Activated naive CD4-positive, alpha-beta T cell treated with anti-CD3 and anti-CD28 coated beads, Interleukin-2, amount 50 U/mL, for 72 hours (primary cell): ENCODE results near the gene FAM193B. TPM values are rescaled to one million over a fixed set of nuclear protein-coding genes. Genes with fewer than 3 reads are reported as not detected.
A peak's percentile ranks its signal among the peaks of the same experiment; 100 is the strongest.

Experiments
- ATAC-seq, 2 donors: fragments of 150-1000 bp; cut with Tn5 transposase; 2 replicates each; pipeline ENCODE4 v1.10.0; 2021; ENCODE audit warnings: mild to moderate bottlenecking in 2 of 2, moderate library complexity in 2 of 2
- DNase-seq, 2 donors: peaks; one replicate each; pipeline ENCODE4 v3.0.0; 2021 to 2022; ENCODE audit warnings: low spot score in 2 of 2
- H3K27ac Mint-ChIP-seq, 2 donors: one replicate each; pipeline ENCODE4 v1.8.0; 2022; ENCODE audit warnings: mild to moderate bottlenecking in 2 of 2, mixed read lengths in 2 of 2
- H3K36me3 Mint-ChIP-seq, 2 donors: one replicate each; pipeline ENCODE4 v1.8.0; 2022; ENCODE audit warnings: mixed read lengths in 2 of 2
- H3K9me3 Mint-ChIP-seq, 2 donors: one replicate each; pipeline ENCODE4 v1.8.0; 2022; ENCODE audit warnings: mixed read lengths in 2 of 2
- total RNA-seq, 2 donors: library from RNA; stranded (reverse); gene quantifications; one replicate each; pipeline ENCODE4 v1.2.3, GENCODE V29; 2022

FAM193B gene
- total RNA-seq, 2 donors from 2014 or later = 73.1 to 108 TPM

GRCh38 chr5:177529247-177530203 is 24.8 kb downstream of the FAM193B start:
- H3K27ac Mint-ChIP-seq = peak overlapping the region; percentile 4 to 51
- no peak for ATAC-seq
- no peaks in the 10 kb centered on the region for H3K36me3 Mint-ChIP-seq
- DNase-seq = no peak
- H3K9me3 Mint-ChIP-seq = no peaks in the 10 kb centered on the region

GRCh38 chr5:177528631-177529030 is 25.7 kb downstream of the FAM193B start:
- ATAC-seq = no peak
- H3K27ac Mint-ChIP-seq = no peak overlapping the region
- H3K36me3 Mint-ChIP-seq = no peaks in the 10 kb centered on the region
- no peak for DNase-seq
- H3K9me3 Mint-ChIP-seq = no peaks in the 10 kb centered on the region

- DNase-seq (no peak), ATAC-seq (no peak)
- Mint-ChIP-seq H3K36me3 (no peaks in the 10 kb centered on the region), H3K9me3 (no peaks in the 10 kb centered on the region), H3K27ac (no peak overlapping the region)
These were observed 26.8 kb downstream of the FAM193B start for GRCh38 chr5:177527595-177527994.

- ATAC-seq (no peak), DNase-seq (no peak)
- H3K36me3 Mint-ChIP-seq = no peaks in the 10 kb centered on the region
- no peaks in the 10 kb centered on the region for H3K9me3 Mint-ChIP-seq
- no peak overlapping the region for H3K27ac Mint-ChIP-seq
These were observed 27.6 kb downstream of the FAM193B start for GRCh38 chr5:177526791-177527190.

- DNase-seq (no peak), ATAC-seq (no peak)
- no peaks in the 10 kb centered on the region for H3K36me3 Mint-ChIP-seq
- no peaks in the 10 kb centered on the region for H3K9me3 Mint-ChIP-seq
- no peak overlapping the region for H3K27ac Mint-ChIP-seq
These were observed 28.2 kb downstream of the FAM193B start for GRCh38 chr5:177526191-177526590.

- ATAC-seq = no peak
These were observed 29.3 kb downstream of the FAM193B start for GRCh38 chr5:177524941-177525655.

GRCh38 chr5:177524539-177524900 is 29.8 kb downstream of the FAM193B start:
- no peak for DNase-seq
- Mint-ChIP-seq H3K27ac (peak overlapping the region in 1 of 2 donors; percentile 17), H3K9me3 (no peaks in the 10 kb centered on the region), H3K36me3 (no peaks in the 10 kb centered on the region)
- ATAC-seq = no peak

More at GRCh38 chr5:177524941-177525655, 29.3 kb downstream of the FAM193B start:
- Mint-ChIP-seq H3K9me3 (no peaks in the 10 kb centered on the region), H3K27ac (peak overlapping the region in 1 of 2 donors; percentile 75), H3K36me3 (no peaks in the 10 kb centered on the region)
- no peak for DNase-seq

- DNase-seq = no peak
- Mint-ChIP-seq H3K9me3 (no peaks in the 10 kb centered on the region), H3K36me3 (no peaks in the 10 kb centered on the region), H3K27ac (peak overlapping the region in 1 of 2 donors; percentile 17)
- ATAC-seq = no peak
These were observed 30.4 kb downstream of the FAM193B start for GRCh38 chr5:177523711-177524538.

- Mint-ChIP-seq H3K27ac (peak overlapping the region; percentile 66 to 97), H3K36me3 (peaks cover 15 to 16% of the 10 kb centered on the region in 2 donors), H3K9me3 (no peaks in the 10 kb centered on the region)
- no peak for ATAC-seq
- no peak for DNase-seq
These were observed 33.3 kb downstream of the FAM193B start for GRCh38 chr5:177520916-177521513.

- peaks cover 22 to 24% of the 10 kb centered on the region in 2 donors for H3K36me3 Mint-ChIP-seq
- H3K9me3 Mint-ChIP-seq = no peaks in the 10 kb centered on the region
- DNase-seq (no peak), ATAC-seq (no peak)
- H3K27ac Mint-ChIP-seq = peak overlapping the region; percentile 66 to 97
These were observed 34.1 kb downstream of the FAM193B start for GRCh38 chr5:177520271-177520670.

GRCh38 chr5:177519463-177520235 is 34.7 kb downstream of the FAM193B start:
- Mint-ChIP-seq H3K27ac (peak overlapping the region; percentile 66 to 97), H3K9me3 (no peaks in the 10 kb centered on the region), H3K36me3 (peaks cover 27% of the 10 kb centered on the region in 2 donors)
- no peak for DNase-seq
- ATAC-seq = no peak

GRCh38 chr5:177516601-177517568 is 37.5 kb downstream of the FAM193B start, which contains the start of gene DDX41:
Gene DDX41 (minus strand): TSS chr5:177516961. CDS start chr5:177516945, 16 bp downstream.
- peak; percentile 86 to 90 for ATAC-seq
- H3K27ac Mint-ChIP-seq = peak within 1 kb of the TSS; percentile 88 to 94
- peak; percentile 94 to 95 for DNase-seq
- H3K9me3 Mint-ChIP-seq = no peaks in the 10 kb centered on the region
- peaks cover 32 to 44% of the 10 kb centered on the region in 2 donors for H3K36me3 Mint-ChIP-seq

- H3K36me3 Mint-ChIP-seq = peaks cover 32 to 50% of the 10 kb centered on the region in 2 donors
- DNase-seq (no peak), ATAC-seq (no peak)
- H3K9me3 Mint-ChIP-seq = no peaks in the 10 kb centered on the region
- peak overlapping the region; percentile 88 to 93 for H3K27ac Mint-ChIP-seq
These were observed 38.8 kb downstream of the FAM193B start for GRCh38 chr5:177515580-177515979.

GRCh38 chr5:177514541-177514940 is 39.8 kb downstream of the FAM193B start:
- no peak for DNase-seq
- Mint-ChIP-seq H3K36me3 (peaks cover 32 to 50% of the 10 kb centered on the region in 2 donors), H3K27ac (no peak overlapping the region)

More at GRCh38 chr5:177514541-177514940, 39.8 kb downstream of the FAM193B start:
- H3K9me3 Mint-ChIP-seq = no peaks in the 10 kb centered on the region
- no peak for ATAC-seq
